ENCODE data around the gene PRX.
"Not testable (repeated sequence)": the region's sequence is repeated elsewhere in the genome, so short reads cannot be mapped to it uniquely, and the experiment has no call there.

The PRX gene

GRCh38 chr19:40413291-40413845 lies at the start of gene PRX:
PRX (minus strand) TSS chr19:40413378; CDS start chr19:40407932, 5,446 bp downstream.
- FAIRE-seq: no peak

GRCh38 chr19:40461669-40462221 lies 48.6 kb upstream of the PRX start:
- FAIRE-seq: no peak

GRCh38 chr19:40460185-40460584 lies 47.0 kb upstream of the PRX start:
- FAIRE-seq: no peak

DNA sequence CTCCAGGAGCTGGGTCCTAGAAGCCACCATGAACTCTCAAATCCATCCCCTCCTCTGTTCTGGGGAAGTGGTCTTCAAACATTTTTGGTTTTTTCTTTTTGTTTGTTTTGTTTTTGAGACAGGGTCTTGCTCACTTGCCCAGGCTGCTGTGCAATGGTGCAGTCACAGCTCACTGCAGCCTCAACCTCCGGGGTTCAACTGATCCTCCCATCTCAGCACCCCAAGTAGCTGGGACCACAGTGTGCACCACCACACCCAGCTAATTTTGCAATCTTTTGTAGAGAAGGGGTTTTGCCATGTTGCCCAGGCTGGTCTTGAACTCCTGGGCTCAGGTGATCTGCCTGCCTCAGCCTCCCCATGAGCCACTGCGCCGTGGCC lies 45.4 kb upstream of the PRX start:
- no peak for FAIRE-seq

GRCh38 chr19:40457953-40458596 lies 44.9 kb upstream of the PRX start:
- FAIRE-seq: no peak

GRCh38 chr19:40457048-40457447 lies 43.9 kb upstream of the PRX start:
- no peak for FAIRE-seq

GRCh38 chr19:40453943-40454342 lies 40.8 kb upstream of the PRX start:
- FAIRE-seq: not testable (repeated sequence)

DNA sequence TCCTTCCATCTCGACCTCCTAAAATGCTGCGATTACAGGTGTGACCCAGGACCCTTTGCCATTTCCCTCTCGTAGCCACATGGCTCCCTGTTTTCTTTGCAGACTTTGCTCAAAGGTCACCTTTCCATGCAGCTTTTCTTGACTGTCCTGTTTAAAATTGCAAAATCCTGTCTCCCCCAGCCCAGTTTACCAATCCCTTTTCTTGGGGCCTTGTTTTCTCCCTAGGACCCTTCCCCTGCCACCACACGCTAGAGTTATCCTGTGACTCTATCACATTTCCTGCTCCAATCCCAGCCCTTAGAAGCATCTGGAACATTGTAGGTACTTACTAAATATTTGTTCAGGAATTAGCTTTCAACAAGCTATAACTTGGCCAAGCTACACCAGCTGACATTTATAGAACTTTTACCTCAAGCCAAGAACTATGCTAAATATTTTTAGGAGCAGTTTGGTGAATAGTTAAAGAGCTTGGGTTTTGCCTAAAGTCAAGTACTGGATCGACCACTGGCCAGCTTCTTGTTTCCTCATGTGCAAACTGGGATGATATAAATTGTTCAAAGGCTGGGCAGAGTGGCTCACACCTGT lies 40.1 kb upstream of the PRX start:
- no peak for FAIRE-seq

DNA sequence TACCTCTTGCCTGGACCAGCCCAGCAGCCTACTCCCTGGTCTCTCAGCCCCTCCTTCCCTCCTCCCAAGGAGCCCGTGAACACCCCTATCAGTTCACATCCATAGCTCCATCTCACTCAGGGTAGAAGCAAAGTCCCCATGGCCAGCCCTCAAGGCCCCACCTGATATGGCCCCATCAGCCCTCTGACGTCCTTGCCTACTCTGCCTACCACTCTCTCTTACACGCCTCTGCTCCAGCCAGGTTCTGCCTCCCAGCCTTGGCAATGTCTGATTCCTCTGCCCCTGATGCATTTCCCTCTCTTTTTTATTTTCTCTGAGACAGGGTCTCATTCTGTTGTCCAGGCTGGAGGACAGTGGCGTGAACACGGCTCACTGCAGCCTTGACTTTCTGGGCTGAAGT lies 38.8 kb upstream of the PRX start:
- FAIRE-seq: no peak

GRCh38 chr19:40450664-40451063 lies 37.5 kb upstream of the PRX start:
- no peak for FAIRE-seq

GRCh38 chr19:40449506-40449905 lies 36.3 kb upstream of the PRX start:
- FAIRE-seq: no peak

GRCh38 chr19:40446263-40446784 lies 33.1 kb upstream of the PRX start:
- no peak for FAIRE-seq

DNA sequence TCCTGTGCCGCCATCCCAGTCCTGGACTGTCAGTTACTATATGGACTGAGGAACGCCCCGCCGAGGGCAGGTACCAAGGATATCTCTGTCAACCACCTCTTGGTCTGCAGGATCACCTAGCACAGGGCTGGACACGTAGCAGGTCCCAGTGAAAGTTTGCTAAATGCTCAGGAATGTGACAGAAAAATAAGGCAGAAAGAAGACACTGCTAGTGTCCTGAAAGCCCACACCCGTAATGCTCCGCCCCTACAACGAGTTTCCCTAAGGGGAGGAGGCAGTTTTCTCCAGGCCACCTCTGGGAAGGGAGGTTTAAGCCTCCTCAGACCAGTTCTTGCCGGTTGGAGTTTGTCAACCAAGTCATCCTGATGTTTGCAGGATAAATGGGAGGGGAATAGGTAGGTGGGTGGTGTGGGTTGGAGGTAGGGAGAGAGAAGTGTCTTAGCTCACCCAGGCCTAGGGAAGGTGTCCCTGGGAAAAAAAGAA lies 32.6 kb upstream of the PRX start:
- FAIRE-seq: no peak

GRCh38 chr19:40444825-40445312 lies 31.7 kb upstream of the PRX start:
- FAIRE-seq: no peak

GRCh38 chr19:40444000-40444824 lies 31.0 kb upstream of the PRX start, which contains the start of gene SERTAD3:
SERTAD3 (minus strand) TSS chr19:40444335; CDS start chr19:40442080, 2,255 bp downstream.
- FAIRE-seq: peak; percentile 3

- peak; percentile 97 for FAIRE-seq
These were observed 30.2 kb upstream of the PRX start for GRCh38 chr19:40443131-40443999.

DNA sequence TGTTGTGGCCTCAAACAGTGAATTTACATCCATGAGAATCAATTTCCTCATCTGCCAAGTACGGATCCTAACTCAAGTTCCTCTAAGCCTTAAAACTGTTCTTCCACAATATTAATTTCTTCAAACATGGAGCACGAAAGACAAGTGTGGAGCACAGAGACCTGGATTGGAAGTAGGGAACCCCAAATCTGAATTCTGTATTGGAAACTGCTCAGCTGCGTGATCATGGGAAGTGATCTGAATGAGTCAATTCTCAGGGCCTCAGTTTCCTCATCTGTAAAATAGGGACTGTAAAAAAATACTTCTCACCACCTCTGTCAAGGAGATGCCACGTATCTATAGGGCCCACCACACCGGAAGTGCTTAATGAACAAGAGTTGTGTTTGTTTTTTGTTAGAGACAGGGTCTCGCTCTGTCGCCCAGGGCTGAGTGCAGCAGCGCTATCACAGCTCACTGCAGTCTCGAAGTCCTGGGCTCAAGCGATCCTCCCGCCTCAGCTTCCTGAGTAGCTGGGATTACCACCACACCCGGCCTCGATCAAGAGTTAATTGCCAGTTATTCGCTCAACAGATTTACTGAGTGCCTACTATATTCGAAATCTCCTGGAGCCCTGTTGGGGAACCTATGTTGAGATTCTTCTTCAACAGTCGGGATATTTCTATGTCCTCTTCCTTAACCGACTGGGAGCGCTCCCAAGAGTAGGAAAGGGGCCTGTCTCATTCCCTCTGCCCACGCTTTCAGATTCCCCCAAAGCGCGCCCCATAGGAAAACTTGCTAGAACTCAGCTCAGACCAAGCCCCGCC lies 29.4 kb upstream of the PRX start:
- FAIRE-seq: no peak

DNA sequence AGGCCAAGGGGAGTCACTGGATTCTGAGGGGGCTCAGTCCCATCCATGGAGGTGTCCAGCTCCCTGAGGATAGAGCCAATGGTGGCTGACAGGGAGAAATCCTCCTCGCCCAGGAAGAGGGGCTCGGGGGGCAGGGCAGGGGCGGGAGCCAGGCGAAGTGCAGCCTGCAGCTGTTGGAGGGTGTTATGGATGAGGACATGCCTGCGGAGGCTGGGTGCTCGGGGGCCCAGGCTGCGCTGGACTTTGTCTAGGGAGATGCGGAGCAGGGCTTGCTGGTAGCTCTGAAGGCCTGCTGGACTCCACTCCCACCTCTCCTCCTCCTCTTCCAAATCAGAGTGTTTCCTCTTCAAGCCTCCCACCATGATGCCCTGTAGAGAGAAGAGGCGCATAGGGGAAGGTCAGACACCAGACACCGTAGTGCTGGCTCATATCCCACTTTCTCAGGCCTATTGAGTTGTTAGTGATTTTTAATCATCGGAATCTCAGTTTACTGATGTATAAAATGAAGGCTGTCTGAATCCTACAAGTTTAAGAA lies 28.6 kb upstream of the PRX start:
- no peak for FAIRE-seq

DNA sequence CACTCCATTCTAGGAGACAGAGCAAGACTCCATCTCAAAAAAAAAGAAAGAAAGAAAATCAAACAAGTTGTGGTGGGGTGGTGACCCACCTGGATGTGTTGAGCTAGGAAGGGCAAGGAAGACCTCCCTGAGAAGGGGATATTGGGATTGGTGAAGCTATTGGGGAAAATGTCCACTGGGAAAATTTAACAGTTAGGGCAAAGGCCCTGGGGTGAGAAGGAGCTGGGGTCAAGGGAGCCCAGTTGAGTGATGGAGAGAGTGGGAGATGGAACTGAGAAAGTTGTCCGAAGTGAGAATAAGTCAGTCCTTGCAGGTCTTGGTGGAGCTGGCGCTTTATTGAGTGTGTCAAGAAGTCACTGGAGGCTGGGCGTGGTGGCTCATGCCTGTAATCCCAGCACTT lies 25.1 kb upstream of the PRX start:
- FAIRE-seq: no peak

- peak; percentile 3 for FAIRE-seq
These were observed 20.4 kb upstream of the PRX start for GRCh38 chr19:40433391-40434216.

All from A204.1 (cell line).